Kidney epithelial cell (primary cell): ENCODE results near the gene TGIF2. TPM values are rescaled to one million over a fixed set of nuclear protein-coding genes. Genes with fewer than 3 reads are reported as not detected.
A peak's percentile ranks its signal among the peaks of the same experiment; 100 is the strongest.

Experiments
- DNase-seq: peaks from one replicate; pipeline ENCODE4 v3.0.0-alpha.2; 2010; ENCODE audit warnings: low read depth
- H3K27me3 ChIP-seq: 2 replicates; pipeline ENCODE4 v1.6.0; 2011; ENCODE audit warnings: low read length; ENCODE audit not compliant: control insufficient read depth, insufficient read depth
- H3K36me3 ChIP-seq: 2 replicates; pipeline ENCODE4 v1.5.1; 2011; ENCODE audit warnings: low read length; ENCODE audit not compliant: control insufficient read depth, insufficient read depth
- H3K4me3 ChIP-seq: 2 replicates; pipeline ENCODE4 v1.5.1; 2011; ENCODE audit warnings: low read depth, mild to moderate bottlenecking, control low read depth, low read length
- CTCF ChIP-seq: IDR thresholded peaks from 2 replicates; pipeline ENCODE4 v1.5.1; 2011; ENCODE audit warnings: mild to moderate bottlenecking, moderate library complexity, low read length, control low read depth, inconsistent platforms; ENCODE audit not compliant: insufficient read depth, poor library complexity, severe bottlenecking
- total RNA-seq: library from RNA; depleted of rRNA; stranded (reverse); fragments of >200 nt; gene quantifications from 2 replicates; pipeline ENCODE4 v1.2.3, GENCODE V29; 2015

Gene TGIF2
- total RNA-seq, 1 donor from 2014 or later: 22.0 TPM

- no peak for TF ChIP-seq CTCF
Observed at GRCh38 chr20:36587388-36588070, 14.1 kb downstream of the TGIF2 start.

GRCh38 chr20:36591281-36591680 lies 17.9 kb downstream of the TGIF2 start:
- Histone ChIP-seq H3K27me3 (no peaks in the 10 kb centered on the region), H3K36me3 (no peaks in the 10 kb centered on the region), H3K4me3 (no peak overlapping the region)
- no peak for TF ChIP-seq CTCF
- DNase-seq: no peak

More at GRCh38 chr20:36587388-36588070, 14.1 kb downstream of the TGIF2 start:
- Histone ChIP-seq H3K27me3 (no peaks in the 10 kb centered on the region), H3K4me3 (no peak overlapping the region), H3K36me3 (no peaks in the 10 kb centered on the region)
- no peak for DNase-seq

- no peaks in the 10 kb centered on the region for H3K27me3 ChIP-seq
- peak; percentile 33 for TF ChIP-seq CTCF
- H3K4me3 ChIP-seq: no peak overlapping the region
- no peak for DNase-seq
- no peaks in the 10 kb centered on the region for H3K36me3 ChIP-seq
Observed at GRCh38 chr20:36591854-36592641, 18.7 kb downstream of the TGIF2 start.

GRCh38 chr20:36593347-36593929 lies 20.0 kb downstream of the TGIF2 start:
- no peaks in the 10 kb centered on the region for H3K27me3 ChIP-seq
- TF ChIP-seq CTCF: no peak
- H3K36me3 ChIP-seq: no peaks in the 10 kb centered on the region
- H3K4me3 ChIP-seq: no peak overlapping the region
- DNase-seq: no peak

GRCh38 chr20:36599912-36600345 lies 26.5 kb downstream of the TGIF2 start:
- no peak for TF ChIP-seq CTCF
- DNase-seq: no peak
- Histone ChIP-seq H3K27me3 (no peaks in the 10 kb centered on the region), H3K36me3 (no peaks in the 10 kb centered on the region), H3K4me3 (no peak overlapping the region)
